Measurements from ENCODE around the gene ELP5. TPM values are rescaled to one million over a fixed set of nuclear protein-coding genes. Genes with fewer than 3 reads are reported as not detected.

ELP5 gene
- total RNA-seq, 1 experiment from 2014 or later = 38.8 TPM

DNA sequence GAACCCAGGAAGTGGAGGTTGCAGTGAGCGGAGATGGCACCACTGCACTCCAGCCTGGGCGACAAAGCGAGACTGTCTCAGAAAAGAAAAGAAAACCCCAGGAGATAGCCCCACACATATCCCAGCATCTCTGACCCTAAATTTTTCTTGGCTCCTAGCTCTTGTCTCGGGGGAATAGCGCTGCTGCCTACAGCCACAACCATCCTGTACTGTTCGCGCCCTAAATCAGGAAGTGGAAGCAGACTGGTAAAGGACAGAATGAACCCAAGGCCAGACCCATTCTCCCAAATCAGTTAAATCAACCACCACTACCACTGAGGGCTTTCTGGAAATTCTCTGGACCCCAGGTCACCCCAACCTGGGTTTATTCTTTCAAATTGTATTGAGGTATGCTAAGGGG lies 2.2 kb upstream of the ELP5 start:
- H3K4me1 ChIP-seq (ENCODE audit: low read length) = peaks cover 27% of the 10 kb centered on the region
- H3K27me3 ChIP-seq (ENCODE audit: low read length) = no peaks in the 10 kb centered on the region
- H3K27ac ChIP-seq (ENCODE audit: low read length) = peak overlapping the region; percentile 76
- H3K4me2 ChIP-seq (ENCODE audit: low read depth, low read length, poor library complexity, severe bottlenecking) = peak overlapping the region; percentile 91
- peaks cover 21% of the 10 kb centered on the region; the same call in 1 of the 2 replicates for H3K36me3 ChIP-seq (ENCODE audit: insufficient read depth, low read length)
- peak overlapping the region; percentile 94 for H3K9ac ChIP-seq (ENCODE audit: low read length)
- H3K4me3 ChIP-seq (ENCODE audit: low read length) = peak overlapping the region; percentile 90
- H2AFZ ChIP-seq (ENCODE audit: low read length) = no peak overlapping the region
- peak; percentile 72 for DNase-seq
- no peaks in the 10 kb centered on the region for H3K9me3 ChIP-seq (ENCODE audit: low read length)
- peaks cover 17% of the 10 kb centered on the region; the same call in 1 of the 2 replicates for H4K20me1 ChIP-seq (ENCODE audit: insufficient read depth, low read depth, low read length)
- H3K9me2 ChIP-seq (replicated peaks; ENCODE audit: insufficient read depth, low read length) = no peaks in the 10 kb centered on the region
- H3K79me2 ChIP-seq (ENCODE audit: low read length) = peaks cover 72% of the 10 kb centered on the region

GRCh38 chr17:7250695-7251627 lies 1.1 kb upstream of the ELP5 start:
- peaks cover 17% of the 10 kb centered on the region; the same call in 1 of the 2 replicates for H4K20me1 ChIP-seq (ENCODE audit: insufficient read depth, low read depth, low read length)
- H3K9me3 ChIP-seq (ENCODE audit: low read length) = no peaks in the 10 kb centered on the region
- peaks cover 22% of the 10 kb centered on the region; the same call in 1 of the 2 replicates for H3K36me3 ChIP-seq (ENCODE audit: insufficient read depth, low read length)
- no peaks in the 10 kb centered on the region for H3K9me2 ChIP-seq (replicated peaks; ENCODE audit: insufficient read depth, low read length)
- no peaks in the 10 kb centered on the region for H3K27me3 ChIP-seq (ENCODE audit: low read length)
- peak overlapping the region; percentile 90 for H3K4me3 ChIP-seq (ENCODE audit: low read length)
- peaks cover 72% of the 10 kb centered on the region for H3K79me2 ChIP-seq (ENCODE audit: low read length)
- H3K9ac ChIP-seq (ENCODE audit: low read length) = peak overlapping the region; percentile 94
- H3K4me2 ChIP-seq (ENCODE audit: low read depth, low read length, poor library complexity, severe bottlenecking) = peak overlapping the region; percentile 91
- DNase-seq = peak; percentile 66
- peaks cover 27% of the 10 kb centered on the region for H3K4me1 ChIP-seq (ENCODE audit: low read length)
- H2AFZ ChIP-seq (ENCODE audit: low read length) = no peak overlapping the region
- peak overlapping the region; percentile 76 for H3K27ac ChIP-seq (ENCODE audit: low read length)

DNA sequence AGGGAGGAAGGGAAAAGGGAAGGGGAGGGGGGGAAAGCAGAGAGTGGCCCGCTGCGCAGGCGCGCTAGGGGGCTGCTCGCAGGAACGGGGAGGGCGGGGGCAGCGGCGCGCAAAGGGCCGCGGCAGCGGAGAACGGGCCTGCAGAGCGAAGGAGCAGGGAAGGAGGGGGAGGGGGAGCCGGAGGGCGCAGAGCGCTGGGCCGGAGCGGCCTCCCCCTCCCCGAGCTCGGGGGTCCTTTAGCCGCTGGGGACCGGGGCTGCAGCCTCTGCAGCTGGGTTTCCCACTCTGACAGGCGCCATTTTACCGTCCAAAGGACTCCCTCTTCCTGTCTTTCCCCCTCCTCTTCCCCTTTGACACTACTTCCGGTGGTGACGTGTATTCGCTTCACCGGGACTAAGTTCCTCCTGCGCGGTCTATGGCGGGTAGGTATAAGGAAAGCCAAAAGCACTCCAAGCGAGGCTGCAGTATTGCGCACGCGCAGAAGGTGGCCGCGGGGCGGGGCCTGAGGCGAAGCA lies 297 bp upstream of the ELP5 start, which contains the start of gene CTDNEP1:
Gene CTDNEP1, minus strand, starts transcription at position 74 of the 515 bp plus-strand sequence. CDS start 438 bp downstream, outside the sequence.
- DNase-seq = peak; percentile 99
- peaks cover 20% of the 10 kb centered on the region; the same call in 1 of the 2 replicates for H3K36me3 ChIP-seq (ENCODE audit: insufficient read depth, low read length)
- H3K9ac ChIP-seq (ENCODE audit: low read length) = peak within 1 kb of the TSS; percentile 94

GRCh38 chr17:7253082-7253481 lies 1.1 kb downstream of the ELP5 start:
- Histone ChIP-seq H3K27ac (ENCODE audit: low read length) (peak overlapping the region; percentile 80), H3K9ac (ENCODE audit: low read length) (peak overlapping the region; percentile 90), H2AFZ (ENCODE audit: low read length) (no peak overlapping the region), H3K4me3 (ENCODE audit: low read length) (peak overlapping the region; percentile 90), H3K4me1 (ENCODE audit: low read length) (peaks cover 27% of the 10 kb centered on the region), H3K27me3 (ENCODE audit: low read length) (no peaks in the 10 kb centered on the region), H3K79me2 (ENCODE audit: low read length) (peaks cover 54% of the 10 kb centered on the region), H3K9me2 (replicated peaks; ENCODE audit: insufficient read depth, low read length) (no peaks in the 10 kb centered on the region), H4K20me1 (ENCODE audit: insufficient read depth, low read depth, low read length) (peaks cover 17% of the 10 kb centered on the region; the same call in 1 of the 2 replicates), H3K4me2 (ENCODE audit: low read depth, low read length, poor library complexity, severe bottlenecking) (peak overlapping the region; percentile 94), H3K9me3 (ENCODE audit: low read length) (no peaks in the 10 kb centered on the region), H3K36me3 (ENCODE audit: insufficient read depth, low read length) (peaks cover 19% of the 10 kb centered on the region; the same call in 1 of the 2 replicates)
- no peak for DNase-seq

More for the DNA sequence above, 297 bp upstream of the ELP5 start, which contains the start of gene CTDNEP1:
- peaks cover 67% of the 10 kb centered on the region for H3K79me2 ChIP-seq (ENCODE audit: low read length)
- H3K27me3 ChIP-seq (ENCODE audit: low read length) = no peaks in the 10 kb centered on the region
- H3K9me2 ChIP-seq (replicated peaks; ENCODE audit: insufficient read depth, low read length) = no peaks in the 10 kb centered on the region
- H3K4me1 ChIP-seq (ENCODE audit: low read length) = peaks cover 27% of the 10 kb centered on the region
- no peaks in the 10 kb centered on the region for H3K9me3 ChIP-seq (ENCODE audit: low read length)
- peak within 1 kb of the TSS; percentile 90 for H3K4me3 ChIP-seq (ENCODE audit: low read length)
- peak within 1 kb of the TSS; percentile 58; the same call in 1 of the 2 replicates for H2AFZ ChIP-seq (ENCODE audit: low read length)
- H3K4me2 ChIP-seq (ENCODE audit: low read depth, low read length, poor library complexity, severe bottlenecking) = peak within 1 kb of the TSS; percentile 94
- H3K27ac ChIP-seq (ENCODE audit: low read length) = peak within 1 kb of the TSS; percentile 80
- peaks cover 17% of the 10 kb centered on the region; the same call in 1 of the 2 replicates for H4K20me1 ChIP-seq (ENCODE audit: insufficient read depth, low read depth, low read length)

- Histone ChIP-seq H3K9me2 (replicated peaks; ENCODE audit: insufficient read depth, low read length) (no peaks in the 10 kb centered on the region), H4K20me1 (ENCODE audit: insufficient read depth, low read depth, low read length) (peaks cover 9% of the 10 kb centered on the region; the same call in 1 of the 2 replicates)
Measured at GRCh38 chr17:7254511-7254910, 2.5 kb downstream of the ELP5 start.

GRCh38 chr17:7256766-7257456 lies 4.9 kb downstream of the ELP5 start:
- H3K36me3 ChIP-seq (ENCODE audit: insufficient read depth, low read length) = peaks cover 19% of the 10 kb centered on the region; the same call in 1 of the 2 replicates
- H3K27ac ChIP-seq (ENCODE audit: low read length) = no peak overlapping the region
- no peak overlapping the region for H3K9ac ChIP-seq (ENCODE audit: low read length)

More at GRCh38 chr17:7254511-7254910, 2.5 kb downstream of the ELP5 start:
- H3K9me3 ChIP-seq (ENCODE audit: low read length) = no peaks in the 10 kb centered on the region
- H3K79me2 ChIP-seq (ENCODE audit: low read length) = peaks cover 39% of the 10 kb centered on the region
- H3K4me2 ChIP-seq (ENCODE audit: low read depth, low read length, poor library complexity, severe bottlenecking) = no peak overlapping the region
- peaks cover 17% of the 10 kb centered on the region for H3K4me1 ChIP-seq (ENCODE audit: low read length)
- no peak overlapping the region for H2AFZ ChIP-seq (ENCODE audit: low read length)
- no peaks in the 10 kb centered on the region for H3K27me3 ChIP-seq (ENCODE audit: low read length)
- DNase-seq = no peak
- no peak overlapping the region for H3K9ac ChIP-seq (ENCODE audit: low read length)
- no peak overlapping the region for H3K4me3 ChIP-seq (ENCODE audit: low read length)
- peaks cover 19% of the 10 kb centered on the region; the same call in 1 of the 2 replicates for H3K36me3 ChIP-seq (ENCODE audit: insufficient read depth, low read length)
- H3K27ac ChIP-seq (ENCODE audit: low read length) = no peak overlapping the region

GRCh38 chr17:7258731-7259554 lies 6.9 kb downstream of the ELP5 start:
- H3K4me2 ChIP-seq (ENCODE audit: low read depth, low read length, poor library complexity, severe bottlenecking) = no peak overlapping the region
- H2AFZ ChIP-seq (ENCODE audit: low read length) = no peak overlapping the region
- H4K20me1 ChIP-seq (ENCODE audit: insufficient read depth, low read depth, low read length) = no peaks in the 10 kb centered on the region
- no peak overlapping the region for H3K9ac ChIP-seq (ENCODE audit: low read length)
- H3K27ac ChIP-seq (ENCODE audit: low read length) = no peak overlapping the region
- no peak for DNase-seq
- peaks cover 8% of the 10 kb centered on the region for H3K79me2 ChIP-seq (ENCODE audit: low read length)
- H3K9me2 ChIP-seq (replicated peaks; ENCODE audit: insufficient read depth, low read length) = no peaks in the 10 kb centered on the region
- H3K27me3 ChIP-seq (ENCODE audit: low read length) = no peaks in the 10 kb centered on the region
- no peak overlapping the region for H3K4me3 ChIP-seq (ENCODE audit: low read length)
- H3K36me3 ChIP-seq (ENCODE audit: insufficient read depth, low read length) = peaks cover 19% of the 10 kb centered on the region; the same call in 1 of the 2 replicates
- H3K4me1 ChIP-seq (ENCODE audit: low read length) = no peaks in the 10 kb centered on the region
- H3K9me3 ChIP-seq (ENCODE audit: low read length) = no peaks in the 10 kb centered on the region

More at GRCh38 chr17:7256766-7257456, 4.9 kb downstream of the ELP5 start:
- Histone ChIP-seq H3K27me3 (ENCODE audit: low read length) (no peaks in the 10 kb centered on the region), H3K4me2 (ENCODE audit: low read depth, low read length, poor library complexity, severe bottlenecking) (no peak overlapping the region), H3K9me2 (replicated peaks; ENCODE audit: insufficient read depth, low read length) (no peaks in the 10 kb centered on the region), H3K4me3 (ENCODE audit: low read length) (no peak overlapping the region), H2AFZ (ENCODE audit: low read length) (no peak overlapping the region), H4K20me1 (ENCODE audit: insufficient read depth, low read depth, low read length) (no peaks in the 10 kb centered on the region), H3K79me2 (ENCODE audit: low read length) (peaks cover 20% of the 10 kb centered on the region), H3K4me1 (ENCODE audit: low read length) (peaks cover 8% of the 10 kb centered on the region), H3K9me3 (ENCODE audit: low read length) (no peaks in the 10 kb centered on the region)
- DNase-seq = no peak
